Lower lobe of right lung (tissue), 2 donors: ENCODE results near the gene TMEM117. TPM values are rescaled to one million over a fixed set of nuclear protein-coding genes. Genes with fewer than 3 reads are reported as not detected.
A peak's percentile ranks its signal among the peaks of the same experiment; 100 is the strongest.
"Not testable (repeated sequence)": the region's sequence is repeated elsewhere in the genome, so short reads cannot be mapped to it uniquely, and the experiment has no call there.

Experiments used
- ATAC-seq, 2 donors: fragments of 200-7000 bp; cut with Tn5 transposase; one replicate each; pipeline ENCODE4 v1.9.1; 2020 to 2022; ENCODE audit warnings: mild to moderate bottlenecking in 2 of 2, moderate library complexity in 2 of 2
- DNase-seq: peaks from one replicate; pipeline ENCODE4 v3.0.0-alpha.2; 2020
- H3K27ac ChIP-seq: fragments of 200-600 bp; one replicate; pipeline ENCODE4 v1.8.0; 2022
- H3K27me3 ChIP-seq: fragments of 200-600 bp; one replicate; pipeline ENCODE4 v1.8.0; 2022; ENCODE audit warnings: low read depth
- H3K36me3 ChIP-seq: fragments of 200-600 bp; one replicate; pipeline ENCODE4 v1.8.0; 2022; ENCODE audit warnings: mild to moderate bottlenecking
- H3K4me1 ChIP-seq: fragments of 200-600 bp; one replicate; pipeline ENCODE4 v1.8.0; 2022
- H3K4me3 ChIP-seq: fragments of 200-600 bp; one replicate; pipeline ENCODE4 v1.8.0; 2022; ENCODE audit warnings: mild to moderate bottlenecking
- H3K9me3 ChIP-seq: fragments of 200-600 bp; one replicate; pipeline ENCODE4 v1.8.0; 2022
- CTCF ChIP-seq: fragments of 200-600 bp; IDR thresholded peaks from one replicate; pipeline ENCODE4 v1.8.0; 2022; ENCODE audit warnings: antibody characterized with exemption, mild to moderate bottlenecking
- intact Hi-C: fragments of 100-400 bp; cut with DNase I; formaldehyde crosslinking; loops from one replicate; pipeline ENCODE4 v1.11.0; 2022
- total RNA-seq: library from RNA; stranded (reverse); fragmentation: NEBNext Ultra II Directional; extraction: Animal tissue kit (Norgen Biotek cat#: 25700); gene quantifications from one replicate; pipeline ENCODE4 v1.2.1, GENCODE V29; 2021
- donor health status: DM: no; HTN: yes; CAD: no; lungs with severe emphysema.

TMEM117 gene
- total RNA-seq, 1 donor from 2014 or later: 4.5 TPM

- Histone ChIP-seq H3K36me3 (no peaks in the 10 kb centered on the region), H3K4me1 (no peaks in the 10 kb centered on the region), H3K27me3 (no peaks in the 10 kb centered on the region), H3K4me3 (no peak overlapping the region), H3K9me3 (no peaks in the 10 kb centered on the region), H3K27ac (no peak overlapping the region)
- DNase-seq (no peak), ATAC-seq (no peak)
- no peak for TF ChIP-seq CTCF
- intact Hi-C loops: no loop called here
These were observed 338.2 kb downstream of the TMEM117 start for GRCh38 chr12:44174053-44174452.

- no peak overlapping the region for H3K27ac ChIP-seq
- intact Hi-C loops: no loop called here
- no peaks in the 10 kb centered on the region for H3K36me3 ChIP-seq
- H3K9me3 ChIP-seq: no peaks in the 10 kb centered on the region
- peak in 1 of 2 donors; percentile 11 for ATAC-seq
- no peak for TF ChIP-seq CTCF
- H3K4me3 ChIP-seq: no peak overlapping the region
- no peak for DNase-seq
- H3K27me3 ChIP-seq: no peaks in the 10 kb centered on the region
- H3K4me1 ChIP-seq: no peaks in the 10 kb centered on the region
These were observed 348.8 kb downstream of the TMEM117 start for GRCh38 chr12:44184499-44185206.

GRCh38 chr12:44193281-44193680 is 357.4 kb downstream of the TMEM117 start:
- no peaks in the 10 kb centered on the region for H3K27me3 ChIP-seq
- no peaks in the 10 kb centered on the region for H3K9me3 ChIP-seq
- no peak overlapping the region for H3K4me3 ChIP-seq
- ATAC-seq: no peak
- no peak for TF ChIP-seq CTCF
- intact Hi-C loops: no loop called here
- no peak overlapping the region for H3K27ac ChIP-seq
- no peaks in the 10 kb centered on the region for H3K4me1 ChIP-seq
- H3K36me3 ChIP-seq: no peaks in the 10 kb centered on the region
- DNase-seq: no peak

DNA sequence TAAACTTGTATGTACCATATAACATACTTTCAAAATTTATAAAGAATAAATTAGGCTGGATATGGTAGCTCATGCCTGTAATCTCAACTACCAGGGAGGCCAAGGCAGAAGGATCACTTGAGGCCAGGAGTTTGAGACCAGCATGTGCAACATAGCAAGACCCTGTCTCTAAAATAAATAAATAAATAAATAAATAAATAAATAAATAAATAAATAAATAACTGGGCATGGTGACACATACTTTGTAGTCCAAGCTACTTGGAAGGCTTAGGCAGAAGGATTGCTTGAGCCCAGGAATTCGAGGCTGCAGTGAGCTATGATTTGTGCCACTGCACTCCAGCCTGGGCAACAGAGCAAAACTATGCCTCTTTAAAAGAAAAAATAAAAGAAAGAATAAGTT is 359.8 kb downstream of the TMEM117 start:
- H3K27ac ChIP-seq, DNase-seq, H3K36me3 ChIP-seq, intact Hi-C loops, H3K9me3 ChIP-seq, ATAC-seq, H3K27me3 ChIP-seq, H3K4me3 ChIP-seq, H3K4me1 ChIP-seq: not testable (repeated sequence)

- H3K4me3 ChIP-seq: no peak overlapping the region
- DNase-seq: no peak
- H3K4me1 ChIP-seq: no peaks in the 10 kb centered on the region
- no peaks in the 10 kb centered on the region for H3K36me3 ChIP-seq
- intact Hi-C loops: no loop called here
- no peak overlapping the region for H3K27ac ChIP-seq
- H3K9me3 ChIP-seq: peaks cover 6% of the 10 kb centered on the region
- no peaks in the 10 kb centered on the region for H3K27me3 ChIP-seq
- no peak for TF ChIP-seq CTCF
- ATAC-seq: no peak
These were observed 370.2 kb downstream of the TMEM117 start for GRCh38 chr12:44206045-44206444.

DNA sequence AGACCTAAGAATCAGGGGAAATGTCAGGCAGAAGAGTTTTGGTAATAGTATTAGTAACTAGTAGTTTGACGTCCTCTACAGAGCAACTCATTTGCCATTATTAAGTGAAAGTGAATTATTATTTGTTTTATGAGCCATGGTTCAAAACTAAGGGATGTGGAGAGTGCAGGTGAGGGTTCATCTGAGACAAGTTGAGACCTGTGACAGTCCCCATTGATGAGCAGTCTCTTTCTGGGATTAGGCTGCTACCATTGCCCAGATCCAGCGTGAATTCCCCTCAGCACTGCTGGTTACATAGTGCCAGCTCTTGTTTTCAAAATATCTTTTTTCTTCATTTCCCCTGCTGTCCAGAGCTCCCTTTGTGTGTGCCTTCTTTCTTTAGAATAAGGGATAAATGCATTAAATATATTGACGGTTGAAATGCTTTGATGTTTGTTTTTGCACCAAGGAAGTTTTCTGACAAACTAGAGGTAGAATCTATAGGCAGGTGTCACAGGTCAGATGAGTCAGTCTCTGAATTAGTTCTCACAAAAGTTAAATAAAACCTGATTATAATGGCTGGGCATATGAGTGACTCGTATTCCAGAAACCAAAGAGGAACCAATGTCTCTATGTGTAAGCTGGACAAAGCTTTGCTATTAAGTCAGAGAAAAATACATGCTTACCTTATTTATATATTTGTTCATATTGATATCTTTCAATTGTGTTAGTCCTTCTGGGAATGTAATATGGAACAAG is 381.4 kb downstream of the TMEM117 start:
- no peak for TF ChIP-seq CTCF
- DNase-seq (no peak), ATAC-seq (no peak)
- Histone ChIP-seq H3K27ac (no peak overlapping the region), H3K9me3 (no peaks in the 10 kb centered on the region), H3K4me3 (no peak overlapping the region), H3K27me3 (no peaks in the 10 kb centered on the region), H3K36me3 (no peaks in the 10 kb centered on the region), H3K4me1 (no peaks in the 10 kb centered on the region)
- intact Hi-C loops: no loop called here
